H54 (cell line): Measurements from ENCODE around the gene GSS.
"Not testable (repeated sequence)": the region's sequence is repeated elsewhere in the genome, so short reads cannot be mapped to it uniquely, and the experiment has no call there.

Source experiments
- DNase-seq: peaks from one replicate; pipeline ENCODE4 v3.0.0; 2011; ENCODE audit warnings: low spot score, mixed read lengths; ENCODE audit not compliant: insufficient read length
- FAIRE-seq: peaks from 3 replicates; lab custom pipeline; 2011; peaks lifted over from hg19 to GRCh38; lab: Jason Lieb, UNC
- POLR2A ChIP-seq: IDR thresholded peaks from 2 replicates; pipeline ENCODE4 v1.6.1; 2011; ENCODE audit warnings: low read depth, mild to moderate bottlenecking, low read length

Gene GSS

DNA sequence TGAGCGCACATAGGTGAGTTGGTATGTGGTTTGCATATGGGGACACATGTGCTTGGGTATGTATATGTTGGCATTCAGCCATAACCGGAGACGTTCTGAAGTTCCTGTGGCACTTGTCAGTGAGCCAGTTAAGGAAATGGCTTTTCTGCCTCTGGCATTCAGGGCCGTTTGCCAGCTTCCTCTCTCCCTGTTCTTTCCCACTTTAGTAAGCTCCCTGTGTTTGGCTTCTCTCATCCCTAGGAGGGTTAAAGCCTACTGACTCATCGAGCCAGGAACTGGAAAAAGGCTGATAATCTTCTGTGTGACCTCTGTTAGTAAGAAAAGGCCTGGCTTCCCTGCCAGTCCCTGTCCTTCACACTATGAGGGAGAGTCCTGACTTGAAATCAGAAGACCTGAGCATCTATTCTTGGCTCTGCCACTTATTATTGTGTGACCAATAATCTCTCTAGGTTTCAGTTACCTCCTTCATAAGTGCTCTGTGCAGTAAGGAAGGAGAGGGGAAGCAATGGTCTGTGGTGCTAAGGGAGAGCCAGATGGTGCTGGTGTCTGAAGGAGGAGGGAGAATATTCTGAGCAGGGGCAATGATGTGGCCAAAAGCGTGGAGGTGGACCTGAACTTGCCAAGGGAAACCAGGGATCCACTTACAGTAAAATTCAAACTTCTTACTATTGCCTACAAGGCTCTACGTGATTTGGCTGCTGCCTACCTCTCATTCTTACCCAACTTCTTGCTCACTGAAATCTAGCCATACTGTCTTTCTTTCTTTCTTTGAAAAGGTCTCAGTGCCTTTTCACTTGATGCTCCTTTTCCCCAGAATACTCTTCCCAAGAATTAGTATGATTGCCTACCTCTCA lies 47.8 kb downstream of the GSS start:
- no peak for TF ChIP-seq POLR2A
- DNase-seq: peak; percentile 91
- FAIRE-seq: peak; percentile 95

DNA sequence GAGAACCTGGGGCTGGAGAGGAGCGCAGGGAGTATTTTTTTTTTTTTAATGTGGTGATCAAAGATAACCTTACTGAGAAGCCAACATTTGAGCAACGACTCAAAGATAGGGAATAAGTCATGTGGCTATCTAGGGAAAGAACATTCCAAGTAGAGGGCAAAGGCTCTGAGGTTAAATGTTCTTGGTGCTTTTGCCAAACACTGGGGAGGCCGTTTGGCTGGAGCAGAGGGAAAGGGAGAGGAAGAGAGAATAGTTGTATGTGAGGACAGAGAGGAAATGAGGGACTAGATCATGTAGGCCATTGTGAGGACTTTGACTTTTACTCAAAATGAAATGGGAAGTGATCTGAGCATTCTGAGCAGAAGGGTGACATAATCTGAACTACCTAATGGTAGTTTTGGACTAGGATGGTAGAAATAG lies 51.4 kb downstream of the GSS start:
- no peak for FAIRE-seq
- DNase-seq: no peak

DNA sequence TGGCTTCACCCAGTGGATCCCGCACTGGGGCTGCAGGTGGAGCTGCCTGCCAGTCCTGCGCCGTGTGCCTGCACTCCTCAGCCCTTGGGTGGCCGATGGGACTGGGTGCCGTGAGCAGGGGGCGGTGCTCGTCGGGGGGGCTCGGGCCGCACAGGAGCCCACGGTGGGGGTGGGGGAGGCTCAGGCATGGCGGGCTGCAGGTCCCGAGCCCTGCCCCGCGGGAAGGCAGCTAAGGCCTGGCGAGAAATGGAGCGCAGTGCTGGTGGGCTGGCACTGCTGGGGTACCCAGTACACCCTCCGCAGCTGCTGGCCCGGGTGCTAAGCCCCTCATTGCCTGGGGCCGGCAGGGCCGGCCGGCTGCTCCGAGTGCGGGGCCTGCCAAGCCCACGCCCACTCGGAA lies 56.9 kb downstream of the GSS start:
- FAIRE-seq, DNase-seq: not testable (repeated sequence)

More for the DNA sequence above, 51.4 kb downstream of the GSS start:
- TF ChIP-seq POLR2A: no peak

DNA sequence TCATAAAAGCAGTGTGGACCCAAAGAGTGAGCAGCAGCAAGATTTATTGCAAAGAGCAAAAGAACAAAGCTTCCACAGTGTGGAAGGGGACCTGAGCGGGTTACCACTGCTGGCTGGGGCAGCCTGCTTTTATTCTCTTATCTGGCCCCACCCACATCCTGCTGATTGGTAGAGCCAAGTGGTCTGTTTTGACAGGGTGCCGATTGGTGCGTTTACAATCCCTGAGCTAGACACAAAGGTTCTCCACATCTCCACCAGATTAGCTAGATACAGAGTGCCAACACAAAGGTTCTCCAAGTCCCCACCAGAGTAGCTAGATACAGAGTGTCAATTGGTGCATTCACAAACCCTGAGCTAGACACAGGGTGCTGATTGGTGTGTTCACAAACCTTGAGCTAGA lies 57.5 kb downstream of the GSS start:
- DNase-seq, FAIRE-seq: not testable (repeated sequence)

DNA sequence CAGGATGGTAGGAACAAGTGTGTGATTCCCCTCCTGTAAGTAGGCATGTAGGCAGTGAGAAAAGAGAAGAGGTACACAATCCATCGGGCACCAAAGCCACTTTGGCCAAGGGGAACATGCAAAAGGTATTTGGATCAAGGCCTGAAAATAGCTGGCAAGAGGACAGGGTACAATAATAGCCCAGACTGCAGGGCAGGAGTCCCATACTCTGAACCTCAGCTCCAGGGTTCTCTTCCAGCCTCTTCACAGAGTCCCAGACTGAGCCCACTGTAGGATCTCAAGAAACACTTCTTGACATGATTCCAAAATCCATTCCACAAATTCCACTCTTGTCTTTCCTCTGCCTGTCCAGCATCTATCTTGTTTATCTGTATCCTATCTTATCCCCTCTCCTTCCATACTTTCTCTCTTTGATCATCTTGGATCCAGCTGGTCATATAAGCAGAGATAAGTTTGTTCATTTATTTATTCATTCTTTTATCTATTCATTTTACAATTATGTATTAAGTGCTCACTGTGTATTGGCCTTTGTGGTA lies 59.5 kb downstream of the GSS start:
- TF ChIP-seq POLR2A: no peak
- DNase-seq (no peak), FAIRE-seq (no peak)

DNA sequence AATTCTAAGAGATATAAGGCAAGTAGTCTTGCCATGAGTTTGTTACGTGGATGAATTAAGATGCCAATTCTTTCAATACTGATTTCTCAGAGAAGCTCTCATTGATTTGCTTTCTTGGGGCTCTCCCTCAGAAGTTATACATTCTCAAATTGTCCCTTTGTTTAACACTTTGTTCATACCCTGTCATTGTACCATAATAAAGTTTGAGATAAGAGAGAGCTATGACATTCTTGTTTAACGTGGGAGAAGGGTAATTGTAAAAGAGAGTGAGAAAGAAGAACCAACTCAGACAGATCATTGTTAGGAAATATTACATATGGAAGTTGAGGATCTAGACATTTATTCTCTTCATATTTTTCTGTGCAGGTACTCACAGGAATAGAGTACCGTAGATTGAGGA lies 60.1 kb downstream of the GSS start:
- FAIRE-seq: no peak
- no peak for TF ChIP-seq POLR2A
- no peak for DNase-seq

DNA sequence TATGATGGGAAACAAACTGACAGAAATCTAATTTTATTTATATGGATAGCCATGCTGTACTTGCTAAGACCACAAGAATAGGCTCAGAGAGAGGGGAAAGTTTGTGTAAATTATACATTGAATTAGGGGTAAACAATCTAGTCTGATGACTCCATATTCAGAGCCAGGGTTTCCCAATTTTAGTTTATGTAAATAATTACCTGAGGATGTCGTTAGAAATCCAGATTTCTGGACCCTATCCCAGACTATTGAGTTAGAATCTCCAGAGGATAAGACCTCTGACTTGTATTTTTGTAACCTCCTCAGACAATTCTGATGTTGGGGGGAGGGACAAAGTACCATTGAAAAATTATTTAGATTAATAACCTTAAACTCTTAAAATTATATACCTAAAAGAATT lies 60.9 kb downstream of the GSS start:
- DNase-seq (no peak), FAIRE-seq (no peak)
- TF ChIP-seq POLR2A: no peak

DNA sequence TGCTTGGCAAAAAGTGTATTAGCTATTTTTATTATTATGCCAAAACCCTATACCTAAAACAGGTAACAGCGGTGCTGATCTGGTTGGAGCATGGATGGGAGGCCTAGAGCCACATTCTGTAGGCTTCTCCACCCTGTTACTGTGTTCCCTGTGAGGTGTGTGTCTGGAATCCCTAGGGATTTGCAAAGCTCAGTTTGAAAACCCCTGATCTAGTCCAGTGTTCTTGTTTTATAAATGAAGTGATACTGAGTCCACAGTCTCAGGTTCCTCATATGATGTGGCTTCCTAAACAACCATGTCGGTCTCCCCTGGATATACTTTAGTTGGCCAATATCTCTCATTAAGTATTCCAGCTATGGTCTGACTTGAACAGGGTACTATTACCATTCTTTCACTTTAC lies 62.9 kb downstream of the GSS start:
- no peak for TF ChIP-seq POLR2A
- FAIRE-seq: no peak

DNA sequence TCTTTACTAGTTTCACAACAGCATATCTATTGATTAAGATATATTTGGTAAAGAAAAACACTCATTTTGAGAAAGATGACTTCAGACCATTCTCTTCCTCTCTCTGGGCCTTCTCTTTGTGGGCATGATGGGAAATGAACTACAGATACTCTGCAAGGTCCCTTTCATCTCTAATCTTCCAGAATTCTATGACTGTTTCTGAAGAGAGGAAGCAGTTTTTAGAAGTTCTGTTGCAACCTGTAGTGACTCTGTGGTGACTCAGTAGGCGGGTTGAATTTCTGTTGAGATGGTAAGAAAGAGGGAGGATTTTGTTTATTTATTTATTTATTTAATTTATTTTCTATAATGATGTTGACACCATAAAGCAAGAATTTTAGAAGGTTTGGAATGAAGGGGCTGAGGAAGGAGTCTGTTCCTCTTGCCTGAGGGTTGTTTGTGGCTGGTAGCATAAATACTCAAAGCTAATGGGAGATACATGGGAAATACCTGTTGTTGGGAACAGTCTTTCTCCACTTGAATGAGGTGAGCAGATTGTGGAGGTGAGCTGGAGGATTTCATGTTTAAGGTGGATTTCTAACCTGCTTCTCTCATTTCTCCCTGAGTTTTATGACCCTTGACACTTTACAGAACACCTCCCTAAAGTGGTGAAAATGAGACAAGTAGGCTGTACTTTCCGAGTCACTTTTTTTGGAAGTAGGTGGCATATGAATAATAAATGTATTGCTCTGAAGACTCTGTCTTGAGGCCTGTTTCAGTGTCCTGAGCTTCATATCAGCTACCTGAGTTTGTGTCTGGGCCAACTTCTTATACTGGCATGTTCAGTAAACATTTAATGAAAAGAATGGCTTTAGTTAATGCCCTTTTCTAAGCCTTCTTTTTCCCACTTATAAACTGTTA lies 64.2 kb downstream of the GSS start:
- DNase-seq: no peak
- no peak for FAIRE-seq
- TF ChIP-seq POLR2A: no peak

More for the DNA sequence above, 62.9 kb downstream of the GSS start:
- DNase-seq: no peak

DNA sequence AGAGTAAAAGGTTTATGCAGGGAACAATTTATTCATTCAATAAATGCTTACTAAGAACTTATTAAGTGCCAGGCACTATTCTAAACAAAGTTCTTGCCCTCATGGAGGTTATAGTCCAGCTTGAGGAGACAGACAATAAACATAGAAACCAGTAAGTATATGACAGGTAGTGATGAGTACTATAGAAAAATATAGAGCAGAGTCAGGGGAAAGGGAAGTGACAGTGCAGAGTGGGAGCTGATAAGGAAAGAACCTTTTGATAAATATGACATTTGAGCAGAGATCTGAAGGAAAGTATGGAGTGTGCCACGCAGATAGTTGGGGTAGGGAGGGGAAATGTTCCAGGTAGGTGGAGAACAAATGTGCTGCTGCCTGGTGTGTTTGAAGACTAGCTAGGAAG lies 67.1 kb downstream of the GSS start:
- no peak for TF ChIP-seq POLR2A
- no peak for DNase-seq
- no peak for FAIRE-seq

DNA sequence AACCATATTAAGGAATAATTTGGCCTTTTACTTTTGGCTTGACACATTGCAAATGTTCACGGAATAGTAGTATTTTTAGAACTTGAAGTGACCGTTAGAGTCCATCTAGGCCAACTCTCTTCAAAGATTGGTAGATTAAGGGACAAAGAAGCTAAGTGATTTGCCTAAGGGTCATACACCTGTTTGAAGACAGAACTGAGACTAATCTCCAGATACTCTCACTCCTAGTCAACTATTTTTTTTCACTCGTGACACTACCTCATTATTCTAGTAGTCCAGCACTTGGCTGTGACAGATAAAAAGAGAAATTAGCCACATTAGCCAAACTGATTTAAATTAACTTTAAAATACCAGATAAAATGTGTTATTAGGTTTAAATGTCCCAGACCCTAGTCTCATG lies 68.6 kb downstream of the GSS start:
- DNase-seq (no peak), FAIRE-seq (no peak)
- no peak for TF ChIP-seq POLR2A

DNA sequence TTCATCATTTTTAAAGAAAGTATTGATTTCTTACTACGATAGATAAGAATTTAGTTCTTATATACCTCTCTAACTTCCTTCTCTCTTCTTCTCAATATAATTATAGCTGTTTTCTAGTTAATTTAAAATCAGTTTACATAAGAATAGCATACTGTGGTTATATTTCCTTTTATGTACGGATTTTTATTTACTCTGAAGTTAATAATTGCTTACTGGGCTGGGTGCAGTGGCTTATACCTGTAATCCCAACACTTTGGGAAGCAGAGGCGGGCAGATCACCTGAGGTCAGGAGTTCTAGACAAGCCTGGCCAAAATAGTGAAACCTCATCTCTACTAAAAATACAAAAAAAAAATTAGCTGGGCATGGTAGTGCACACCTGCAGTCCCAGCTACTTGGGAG lies 69.5 kb downstream of the GSS start:
- no peak for FAIRE-seq
- no peak for TF ChIP-seq POLR2A
- DNase-seq: no peak

DNA sequence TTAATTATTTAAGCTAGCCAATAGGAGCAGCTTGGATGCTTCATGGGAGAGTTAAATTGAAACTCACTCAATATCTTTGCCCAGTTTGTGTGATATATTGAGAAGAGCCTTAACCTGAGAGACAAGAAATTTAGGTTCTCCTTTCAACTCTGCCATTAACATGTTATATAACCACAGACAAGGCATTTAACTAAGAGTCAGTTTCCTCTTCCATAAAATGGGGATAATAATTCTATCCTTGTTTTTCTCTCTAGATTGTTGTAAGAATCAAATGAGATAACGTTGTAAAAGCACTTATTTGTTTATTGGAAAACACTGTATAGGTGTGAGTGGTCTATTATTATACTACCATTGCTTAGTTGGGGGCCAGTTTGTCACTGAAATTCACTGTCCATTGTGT lies 71.3 kb downstream of the GSS start:
- no peak for DNase-seq
- FAIRE-seq: no peak
- no peak for TF ChIP-seq POLR2A

DNA sequence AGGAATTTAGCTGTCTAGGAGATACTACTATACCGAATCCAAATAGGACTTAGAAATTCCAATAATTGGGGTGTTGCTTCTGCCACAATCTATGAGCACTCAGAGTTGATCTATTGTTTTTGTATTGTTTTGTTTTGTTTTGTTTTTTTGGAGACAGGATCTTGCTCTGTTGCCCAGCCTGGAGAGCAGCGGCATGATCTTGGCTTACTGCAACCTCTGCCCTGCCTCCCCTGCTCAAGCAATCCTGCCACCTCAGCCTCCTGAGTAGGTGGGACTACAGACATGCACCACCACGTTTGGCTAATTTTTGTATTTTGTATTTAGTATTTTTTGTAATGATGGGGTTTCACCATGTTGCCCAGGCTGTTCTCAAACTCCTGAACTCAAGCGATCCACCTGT lies 71.8 kb downstream of the GSS start:
- FAIRE-seq (no peak), DNase-seq (no peak)
- TF ChIP-seq POLR2A: no peak
